Medulla oblongata (tissue), 1 donor: ENCODE data around the gene CCDC92.
"Not testable (repeated sequence)": the region's sequence is repeated elsewhere in the genome, so short reads cannot be mapped to it uniquely, and the experiment has no call there.

Experiments
- DNase-seq: peaks from one replicate; pipeline ENCODE4 v3.0.0-alpha.2; 2015; ENCODE audit errors: extremely low spot score

Gene CCDC92

DNA sequence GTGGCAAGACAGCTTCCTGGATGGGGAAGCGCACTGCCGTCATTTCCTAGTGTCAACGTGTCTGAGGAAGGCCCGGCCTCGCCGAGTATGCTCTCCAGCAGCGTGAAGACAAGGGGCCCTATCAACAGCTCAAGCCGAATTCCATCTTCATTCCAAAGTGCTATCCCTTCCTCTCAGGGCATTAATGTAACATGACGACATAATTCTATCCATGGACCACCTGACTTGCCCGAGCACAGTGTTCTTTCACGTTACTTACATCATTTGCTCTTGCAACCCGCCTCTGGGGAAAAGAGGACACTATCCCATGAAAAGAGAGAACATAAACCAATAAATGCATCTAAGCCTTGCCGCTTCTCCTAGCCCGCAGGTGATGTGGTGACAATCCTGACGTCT lies 22.9 kb downstream of the CCDC92 start:
- no peak for DNase-seq

DNA sequence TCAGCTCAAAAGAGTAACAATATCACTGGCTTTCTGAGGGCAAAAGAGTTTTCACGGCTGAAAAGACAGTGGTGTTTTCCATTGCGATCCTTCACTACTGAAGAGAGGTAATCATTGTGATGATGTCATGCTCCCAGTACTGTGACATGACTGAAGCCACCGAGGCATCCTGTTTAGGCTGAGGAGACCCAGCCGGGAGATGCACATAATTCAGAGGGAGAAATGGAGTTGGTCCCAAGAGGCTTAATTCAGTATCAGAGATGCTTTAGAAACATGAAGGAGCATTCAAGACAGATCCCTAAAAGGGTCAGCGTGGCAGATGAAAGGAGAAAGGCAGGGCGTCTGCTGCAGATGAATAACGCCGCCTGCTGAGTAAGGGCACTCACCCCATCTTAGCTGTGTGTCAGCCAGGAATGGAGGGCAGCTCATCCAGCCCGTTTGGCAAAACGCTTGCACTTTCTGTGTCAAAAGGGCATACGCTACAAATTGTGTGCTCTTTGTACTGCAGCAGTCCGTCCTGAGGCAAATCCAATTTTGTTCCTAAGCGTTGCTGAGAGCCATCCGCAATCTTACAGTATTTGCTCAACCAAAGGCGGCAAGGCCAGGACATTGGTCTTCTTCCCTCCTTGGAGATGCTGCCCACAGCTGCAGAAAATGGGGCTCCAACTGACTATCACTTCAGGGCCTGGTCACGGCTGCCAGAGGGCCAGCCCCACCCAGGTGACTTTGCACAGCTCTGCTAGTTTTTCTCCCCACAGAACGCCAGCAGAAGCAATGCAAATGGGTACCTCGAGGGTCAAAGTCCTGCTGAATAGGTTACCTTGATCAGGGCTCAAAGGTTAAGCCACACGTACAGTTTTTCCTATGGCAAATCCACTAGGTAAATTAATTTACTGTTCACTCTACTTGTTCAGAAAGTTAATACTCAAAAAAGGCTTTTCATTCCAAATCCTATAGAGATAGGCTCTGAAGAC lies 23.5 kb downstream of the CCDC92 start:
- peak; percentile 43 for DNase-seq

DNA sequence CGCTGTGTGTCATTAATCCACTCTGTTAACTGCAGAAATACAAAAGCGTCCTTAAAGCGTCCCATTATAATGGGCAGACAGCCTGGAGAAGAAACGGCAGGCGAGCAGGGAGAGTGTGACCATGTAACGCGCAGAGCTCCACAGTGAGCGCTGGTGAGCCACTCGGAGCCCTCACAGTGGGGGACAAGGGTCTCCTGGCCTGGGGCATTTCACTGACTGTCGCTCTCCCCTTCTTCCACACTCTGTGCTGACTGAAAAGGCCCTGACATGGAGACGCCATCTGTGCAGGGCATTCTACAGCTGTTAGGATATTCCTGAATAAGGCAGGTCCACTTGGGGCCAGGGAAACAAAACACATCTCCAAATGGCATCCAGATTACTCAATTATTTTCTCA lies 24.2 kb downstream of the CCDC92 start:
- peak; percentile 70 for DNase-seq

DNA sequence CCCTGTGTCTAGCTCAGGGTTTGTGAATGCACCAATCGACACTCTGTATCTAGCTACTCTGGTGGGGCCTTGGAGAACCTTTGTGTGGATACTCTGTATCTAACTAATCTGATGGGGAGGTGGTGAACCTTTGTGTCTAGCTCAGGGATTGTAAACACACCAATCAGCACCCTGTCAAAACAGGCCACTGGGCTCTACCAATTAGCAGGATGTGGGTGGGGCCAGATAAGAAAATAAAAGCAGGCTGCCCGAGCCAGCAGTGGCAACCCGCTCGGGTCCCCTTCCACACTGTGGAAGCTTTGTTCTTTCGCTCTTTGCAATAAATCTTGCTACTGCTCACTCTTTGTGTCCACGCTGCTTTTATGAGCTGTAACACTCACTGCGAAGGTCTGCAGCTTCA lies 25.1 kb downstream of the CCDC92 start:
- not testable (repeated sequence) for DNase-seq

DNA sequence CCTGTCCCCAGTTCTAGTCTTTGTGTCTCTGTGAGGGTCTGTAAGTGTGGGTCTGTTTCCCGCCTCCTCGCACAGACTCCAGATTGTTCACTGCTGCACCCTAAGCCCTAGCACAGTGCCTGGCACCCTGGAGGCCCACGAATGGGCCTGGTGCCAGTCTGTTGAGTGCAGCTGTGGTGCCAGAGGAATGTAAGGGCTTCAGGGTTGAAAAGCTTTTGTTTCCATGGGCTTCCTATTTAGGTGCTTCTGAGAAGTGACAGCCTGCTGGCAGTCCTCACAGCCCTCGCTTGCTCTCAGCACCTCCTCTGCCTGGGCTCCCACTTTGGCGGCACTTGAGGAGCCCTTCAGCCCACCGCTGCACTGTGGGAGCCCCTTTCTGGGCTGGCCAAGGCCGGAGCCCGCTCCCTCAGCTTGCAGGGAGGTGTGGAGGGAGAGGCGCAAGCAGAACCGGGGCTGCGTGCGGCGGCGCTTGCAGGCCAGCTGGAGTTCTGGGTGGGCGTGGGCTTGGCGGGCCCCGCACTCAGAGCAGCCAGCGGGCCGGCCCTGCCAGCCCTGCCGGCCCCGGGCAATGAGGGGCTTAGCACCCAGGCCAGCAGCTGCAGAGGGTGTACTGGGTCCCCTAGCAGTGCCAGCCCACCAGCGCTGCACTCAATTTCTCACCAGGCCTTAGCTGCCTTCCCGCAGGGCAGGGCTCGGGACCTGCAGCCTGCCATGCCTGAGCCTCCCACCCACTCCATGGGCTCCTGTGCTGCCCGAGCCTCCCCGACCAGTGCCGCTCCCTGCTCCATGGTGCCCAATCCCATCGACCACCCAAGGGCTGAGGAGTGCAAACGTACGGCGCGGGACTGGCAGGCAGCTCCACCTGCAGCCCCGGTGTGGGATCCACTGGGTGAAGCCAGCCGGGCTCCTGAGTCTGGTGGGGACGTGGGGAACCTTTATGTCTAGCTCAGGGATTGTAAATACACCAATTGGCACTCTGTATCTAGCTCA lies 25.8 kb downstream of the CCDC92 start:
- peak; percentile 40 for DNase-seq

DNA sequence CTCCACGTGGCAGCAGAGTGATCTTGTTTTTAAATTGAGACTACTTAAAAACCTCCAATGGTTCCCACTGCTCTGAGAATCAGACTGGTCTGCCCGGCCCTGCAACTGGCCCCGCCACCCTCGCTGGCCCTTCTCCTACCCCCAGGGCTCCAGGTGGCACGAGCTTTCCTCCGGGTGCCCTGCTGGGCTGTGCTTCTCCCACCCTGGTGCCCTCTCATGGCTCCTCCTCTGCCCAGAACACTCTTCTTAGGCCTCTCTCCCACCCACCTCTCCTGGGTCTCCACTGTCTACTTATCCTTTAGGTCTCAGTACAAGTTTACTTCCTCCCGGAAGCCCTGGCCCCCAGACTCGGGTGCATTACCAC lies 26.5 kb downstream of the CCDC92 start:
- DNase-seq = no peak

DNA sequence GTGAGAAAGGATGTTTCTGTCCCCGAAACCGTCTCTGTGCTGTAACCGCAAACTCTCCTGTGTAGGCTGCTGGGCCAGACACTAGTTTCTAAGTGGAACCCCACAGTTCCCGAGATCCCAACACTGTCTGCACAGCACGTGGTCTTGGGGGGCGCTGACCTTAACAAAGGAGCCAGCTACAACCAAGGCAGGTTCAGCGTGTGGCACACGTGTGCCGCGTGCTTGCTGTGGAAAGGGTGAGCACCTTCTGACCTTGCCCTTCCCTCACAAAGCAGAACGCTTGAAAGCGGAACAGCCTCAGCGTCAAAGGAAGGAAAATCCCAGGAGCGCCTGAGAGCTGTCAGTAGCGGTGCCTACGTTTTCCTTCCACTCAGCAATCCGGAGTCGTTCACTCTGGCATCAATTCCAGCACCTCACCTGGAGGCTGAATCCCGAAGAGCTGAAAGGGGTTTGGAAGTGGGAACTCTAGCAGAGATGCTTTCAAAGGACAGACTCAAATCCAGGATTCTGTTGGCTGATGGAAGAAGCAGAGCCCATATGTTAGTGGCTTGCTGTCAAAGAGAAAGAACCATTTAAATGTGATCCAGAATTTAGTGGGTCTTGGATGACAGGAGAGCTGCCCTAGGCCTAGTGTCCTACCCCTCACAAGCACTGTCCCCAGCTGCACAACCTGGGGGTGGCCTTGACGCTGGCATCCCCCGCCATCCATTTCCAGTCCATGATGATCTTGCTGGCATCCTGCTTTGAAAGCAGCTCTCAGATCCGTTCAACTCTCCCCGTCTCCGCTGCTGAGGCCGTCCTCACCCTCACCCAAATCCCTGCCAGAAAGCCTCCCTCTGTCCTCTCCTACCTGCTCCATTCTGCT lies 27.1 kb downstream of the CCDC92 start:
- no peak for DNase-seq

DNA sequence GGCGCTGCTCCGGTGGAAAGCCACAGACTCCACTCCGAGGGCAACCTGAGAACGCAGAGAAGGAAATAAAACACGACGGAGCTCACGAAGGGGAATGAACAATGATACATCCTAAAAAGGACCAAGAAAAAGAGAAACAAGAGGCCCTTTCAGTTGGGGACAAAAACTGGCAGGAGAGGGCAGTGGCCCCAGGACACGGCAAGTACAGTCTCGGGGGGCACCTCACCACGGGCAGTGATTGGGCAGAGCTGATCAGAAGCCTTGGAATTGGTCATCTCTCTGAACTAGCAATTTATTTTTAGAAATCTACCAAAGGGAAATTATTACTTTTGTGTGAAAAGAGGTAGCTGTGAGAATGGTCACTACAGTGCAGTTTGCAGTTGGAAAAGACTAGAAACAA lies 27.9 kb downstream of the CCDC92 start:
- DNase-seq = no peak

DNA sequence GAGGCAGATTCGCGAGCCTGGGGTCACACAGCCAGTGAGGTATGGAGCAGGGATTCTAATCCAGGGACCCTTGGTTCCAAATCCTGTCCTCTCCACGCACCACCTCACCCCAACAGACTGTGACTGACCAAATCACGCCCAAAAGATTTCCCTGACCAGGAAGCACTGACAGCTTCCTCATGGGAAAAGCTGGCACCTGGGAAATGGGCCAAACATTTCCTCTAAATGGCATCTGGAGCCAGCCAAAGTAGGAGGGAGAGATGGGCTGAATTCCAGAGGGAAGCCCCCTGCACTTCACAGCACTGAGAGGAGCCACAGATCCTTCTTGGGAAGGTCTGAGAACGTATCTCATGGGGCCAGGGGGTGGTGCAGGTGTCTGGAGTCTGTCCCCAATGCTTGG lies 28.8 kb downstream of the CCDC92 start:
- no peak for DNase-seq

DNA sequence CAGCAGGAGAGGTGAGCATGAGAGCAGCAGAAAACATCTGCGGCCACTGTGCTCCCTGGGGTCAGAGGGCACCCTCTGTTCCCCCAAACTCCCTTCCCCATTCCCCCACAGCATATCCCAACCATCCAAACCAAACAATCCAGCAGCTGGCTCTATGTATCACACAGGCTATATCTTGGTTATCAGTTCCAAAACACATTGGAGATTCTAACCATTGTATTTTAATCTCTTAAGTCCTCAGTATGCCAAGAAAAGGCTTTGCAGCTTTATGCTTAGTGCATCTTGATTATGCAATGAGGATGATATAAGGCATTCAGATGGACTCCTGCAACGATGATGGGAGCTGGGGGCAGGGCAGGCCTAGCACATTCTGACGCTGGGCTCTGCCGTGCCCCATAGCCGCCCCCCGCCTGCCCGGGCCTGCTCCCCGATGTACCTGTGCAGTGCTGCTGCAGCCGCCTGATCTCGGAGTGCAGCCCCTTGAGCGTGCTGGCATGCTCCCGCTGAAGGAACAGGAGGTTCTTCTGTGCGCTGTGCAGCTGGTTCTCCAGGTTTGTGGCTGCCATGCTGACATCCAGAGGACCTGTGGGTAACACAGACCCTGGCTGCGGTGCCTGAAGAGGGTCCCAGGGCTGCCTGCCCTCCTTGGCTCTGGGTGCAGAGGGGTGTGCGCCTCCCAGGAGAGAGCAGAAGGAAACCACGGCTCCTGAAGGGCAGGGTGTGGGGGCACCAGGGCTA lies 29.6 kb downstream of the CCDC92 start:
- DNase-seq = no peak

DNA sequence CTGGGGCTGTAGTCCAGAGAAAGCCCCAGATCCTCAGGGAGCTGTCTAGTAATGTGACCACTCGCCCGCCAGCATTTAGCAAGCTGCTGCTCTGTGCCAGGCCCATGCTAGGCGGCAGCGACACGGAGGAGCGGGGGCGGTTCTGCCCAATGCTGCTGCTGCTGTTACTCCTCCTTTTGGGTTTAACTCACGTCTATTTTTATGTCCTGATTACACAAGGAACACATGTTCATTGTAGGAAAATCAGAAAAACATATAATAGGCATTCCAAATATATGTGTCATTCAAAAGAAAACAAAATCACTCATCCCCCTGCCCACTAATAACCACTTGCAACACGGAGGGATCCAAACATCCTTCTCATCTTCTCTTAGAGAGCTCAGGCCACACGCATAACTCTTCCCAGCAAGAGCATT lies 30.4 kb downstream of the CCDC92 start:
- no peak for DNase-seq

DNA sequence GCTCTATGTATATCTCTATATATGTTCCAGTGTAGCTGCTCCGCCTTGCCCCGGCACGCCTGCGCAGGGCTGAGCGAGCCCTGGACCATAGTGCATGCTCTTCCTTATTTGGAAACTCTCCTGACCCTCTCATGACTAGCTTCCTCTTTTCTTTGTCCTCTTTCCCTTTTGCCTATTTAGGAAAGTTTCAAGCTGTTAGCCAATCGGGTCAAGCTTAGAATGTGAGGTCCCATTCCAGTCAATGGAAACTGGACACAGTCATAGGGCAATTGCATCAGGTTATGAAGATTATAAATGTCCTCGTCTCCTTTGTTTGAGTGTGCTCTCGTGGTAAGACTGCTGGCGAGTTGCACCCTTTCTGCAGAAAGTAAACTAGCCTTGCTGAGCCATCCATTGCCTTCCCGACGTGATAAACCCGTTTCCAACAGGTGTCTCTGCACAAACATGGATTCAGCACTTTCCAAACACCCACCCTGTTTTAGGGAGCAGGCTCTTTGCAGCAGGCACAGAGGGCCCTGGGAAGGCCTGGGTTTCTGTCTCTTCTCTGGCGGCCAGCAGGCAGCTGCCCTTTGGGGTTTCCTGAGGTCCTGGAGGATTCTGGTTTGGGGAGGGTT lies 30.9 kb downstream of the CCDC92 start:
- no peak for DNase-seq

DNA sequence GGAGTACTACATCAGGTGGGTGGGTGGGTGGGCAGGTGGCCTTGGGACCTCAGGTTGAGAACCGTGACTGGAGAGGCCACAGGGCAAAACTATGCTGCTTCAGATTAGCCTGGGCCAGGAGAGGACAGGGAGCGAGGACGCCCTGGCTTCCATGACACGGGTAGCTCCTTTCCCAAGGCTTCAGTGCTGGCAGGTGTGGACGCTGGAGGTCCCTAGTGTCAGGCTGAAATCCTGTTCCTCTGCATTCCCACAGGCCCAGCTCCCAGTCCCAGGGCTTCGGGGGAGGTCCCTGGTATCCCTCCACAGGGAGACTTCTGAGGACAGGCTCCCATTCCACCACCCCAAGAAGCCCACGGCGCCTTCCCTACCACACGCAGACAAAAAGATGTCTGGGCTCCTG lies 31.6 kb downstream of the CCDC92 start:
- DNase-seq = no peak

DNA sequence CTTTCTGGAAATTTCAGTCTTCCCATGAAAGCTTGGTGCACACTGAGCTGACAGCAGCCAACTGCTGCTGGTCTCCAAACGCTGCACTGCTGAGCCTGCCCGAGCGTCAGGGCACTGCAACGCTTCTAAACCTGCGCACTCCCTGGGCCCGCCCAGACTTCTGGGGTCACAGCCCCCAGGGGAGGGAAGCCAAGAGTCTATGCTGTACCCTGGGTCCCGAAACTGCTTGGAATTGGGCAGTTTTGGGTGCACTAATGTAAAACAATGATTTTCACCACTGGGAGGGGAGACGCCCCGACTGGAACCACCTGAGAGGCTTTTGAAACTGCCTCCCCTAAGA lies 32.0 kb downstream of the CCDC92 start:
- DNase-seq = no peak

DNA sequence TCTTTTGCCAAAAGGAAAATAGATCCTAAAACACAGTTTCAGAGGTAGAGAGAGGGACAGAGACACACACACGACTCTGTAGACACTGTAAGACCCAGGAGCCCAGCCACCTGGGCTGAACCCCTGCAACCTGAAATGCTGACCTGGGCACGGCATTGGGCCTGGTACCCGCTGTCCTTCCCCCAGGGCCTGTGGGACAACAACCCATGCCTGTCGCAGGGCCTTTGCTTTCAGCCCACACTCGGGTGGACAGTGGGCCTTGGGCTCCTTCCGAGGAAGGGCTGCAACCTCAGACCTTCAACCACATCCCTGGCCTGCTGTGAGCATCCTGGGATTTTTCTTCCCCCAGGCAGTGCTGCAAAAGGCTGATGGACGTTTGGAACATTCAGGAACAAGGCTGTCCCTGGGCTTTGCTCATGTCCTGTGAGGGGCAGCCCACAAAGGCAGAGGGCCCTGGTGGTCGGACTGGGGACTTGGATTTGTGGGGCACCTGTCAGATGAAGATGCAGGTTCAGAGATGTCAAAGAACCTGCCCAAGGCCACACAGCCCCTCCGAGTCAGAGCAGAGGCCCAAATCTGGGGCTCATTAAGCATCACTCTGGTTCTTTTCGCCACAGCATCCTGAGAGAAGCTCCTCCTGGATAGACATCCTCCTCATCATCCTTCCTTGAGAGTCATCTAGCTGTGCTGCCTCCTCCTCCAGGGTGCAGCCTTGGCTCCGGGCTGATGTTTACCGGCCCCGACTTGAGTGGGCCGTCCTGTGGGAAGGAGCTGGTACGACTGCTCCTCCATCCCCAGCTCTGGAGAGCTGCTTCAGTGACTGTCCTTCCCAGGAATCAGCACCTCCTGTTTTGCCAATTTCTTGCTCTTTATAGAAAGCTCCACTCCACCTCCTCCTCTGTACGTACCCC lies 32.7 kb downstream of the CCDC92 start:
- no peak for DNase-seq

DNA sequence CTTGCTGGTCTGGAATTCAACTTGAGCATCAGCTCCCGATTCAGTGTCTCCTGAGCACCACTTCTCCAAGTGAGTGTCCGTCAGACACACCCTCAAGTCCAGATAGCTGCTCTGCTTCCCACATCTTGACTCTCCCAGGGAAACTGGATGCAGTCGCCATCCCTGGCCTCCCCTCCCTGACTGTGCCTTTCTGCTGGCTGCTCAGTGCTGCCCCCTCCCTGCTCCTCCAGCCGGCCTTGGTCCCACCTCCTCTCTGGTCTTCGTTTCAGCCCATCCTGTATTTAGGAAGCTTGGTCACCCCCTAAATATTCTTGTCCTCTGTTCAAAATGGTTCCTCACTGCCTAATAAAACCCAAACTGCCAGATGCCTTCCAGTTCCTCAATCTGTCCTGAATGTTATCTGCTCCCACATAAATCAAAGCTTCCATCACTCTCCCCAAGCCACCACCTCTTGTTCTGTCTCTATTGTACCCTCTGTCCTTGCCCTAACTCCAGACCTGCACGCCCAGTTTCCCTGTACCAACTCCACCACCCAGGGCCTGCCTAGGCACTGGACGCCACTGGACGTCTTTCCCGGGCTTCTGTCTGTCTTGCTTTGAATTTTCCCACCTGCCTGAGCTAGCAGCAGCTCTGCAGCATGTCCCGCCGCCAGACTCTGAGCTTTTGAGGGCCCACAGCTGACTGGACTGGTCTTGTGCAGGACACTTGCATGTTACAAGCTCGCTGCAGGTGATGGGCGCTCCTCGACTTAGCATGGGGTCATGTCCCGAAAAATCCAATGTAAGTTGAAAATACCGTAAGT lies 33.8 kb downstream of the CCDC92 start:
- DNase-seq = peak; percentile 16

DNA sequence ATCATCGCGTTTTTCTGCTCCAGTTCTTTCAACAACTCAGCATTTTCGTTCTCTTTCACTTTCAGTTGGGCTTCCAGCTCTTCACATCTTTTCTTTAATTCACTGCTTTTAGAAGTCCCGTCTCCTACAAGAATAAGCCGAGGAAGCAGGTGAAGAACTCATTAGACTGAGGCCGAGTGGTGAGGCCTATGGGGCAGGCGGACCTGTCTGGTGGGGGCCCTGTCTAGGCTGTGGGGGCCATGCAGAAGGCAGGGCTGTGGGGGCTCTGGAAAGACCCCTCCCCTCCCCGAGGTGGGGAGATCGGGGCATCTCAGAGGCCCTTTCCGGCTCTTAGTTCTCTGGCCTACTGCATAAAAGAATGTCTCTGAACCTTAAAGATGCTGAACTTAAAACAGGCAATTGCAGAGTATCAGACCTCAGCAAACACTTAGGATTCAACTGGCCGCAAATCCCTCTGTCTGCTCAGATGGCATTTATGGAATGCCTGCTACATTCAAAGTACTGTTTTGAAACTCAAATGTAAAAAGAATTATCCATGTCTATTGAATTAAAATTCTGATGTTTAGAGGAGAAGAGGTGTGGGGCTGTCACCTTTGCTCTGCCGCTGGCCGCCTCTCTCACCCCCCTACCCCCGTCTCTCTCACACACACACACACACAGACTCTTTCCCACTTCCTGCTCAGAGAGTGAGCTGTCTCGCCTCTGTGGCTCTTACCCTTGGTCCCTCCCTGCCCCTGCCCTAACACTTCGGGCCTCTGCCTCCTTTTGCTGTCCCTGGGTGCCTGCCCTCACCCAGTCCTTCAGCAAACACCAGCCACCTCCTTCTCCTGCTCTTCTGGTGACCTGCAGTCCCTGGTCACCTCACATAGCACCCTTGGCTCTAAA lies 34.7 kb downstream of the CCDC92 start:
- no peak for DNase-seq
